Measurements from ENCODE around the gene MFAP4. TPM values are rescaled to one million over a fixed set of nuclear protein-coding genes. Genes with fewer than 3 reads are reported as not detected.

The MFAP4 gene
- total RNA-seq, 1 donor from 2014 or later = 85.8 TPM

DNA sequence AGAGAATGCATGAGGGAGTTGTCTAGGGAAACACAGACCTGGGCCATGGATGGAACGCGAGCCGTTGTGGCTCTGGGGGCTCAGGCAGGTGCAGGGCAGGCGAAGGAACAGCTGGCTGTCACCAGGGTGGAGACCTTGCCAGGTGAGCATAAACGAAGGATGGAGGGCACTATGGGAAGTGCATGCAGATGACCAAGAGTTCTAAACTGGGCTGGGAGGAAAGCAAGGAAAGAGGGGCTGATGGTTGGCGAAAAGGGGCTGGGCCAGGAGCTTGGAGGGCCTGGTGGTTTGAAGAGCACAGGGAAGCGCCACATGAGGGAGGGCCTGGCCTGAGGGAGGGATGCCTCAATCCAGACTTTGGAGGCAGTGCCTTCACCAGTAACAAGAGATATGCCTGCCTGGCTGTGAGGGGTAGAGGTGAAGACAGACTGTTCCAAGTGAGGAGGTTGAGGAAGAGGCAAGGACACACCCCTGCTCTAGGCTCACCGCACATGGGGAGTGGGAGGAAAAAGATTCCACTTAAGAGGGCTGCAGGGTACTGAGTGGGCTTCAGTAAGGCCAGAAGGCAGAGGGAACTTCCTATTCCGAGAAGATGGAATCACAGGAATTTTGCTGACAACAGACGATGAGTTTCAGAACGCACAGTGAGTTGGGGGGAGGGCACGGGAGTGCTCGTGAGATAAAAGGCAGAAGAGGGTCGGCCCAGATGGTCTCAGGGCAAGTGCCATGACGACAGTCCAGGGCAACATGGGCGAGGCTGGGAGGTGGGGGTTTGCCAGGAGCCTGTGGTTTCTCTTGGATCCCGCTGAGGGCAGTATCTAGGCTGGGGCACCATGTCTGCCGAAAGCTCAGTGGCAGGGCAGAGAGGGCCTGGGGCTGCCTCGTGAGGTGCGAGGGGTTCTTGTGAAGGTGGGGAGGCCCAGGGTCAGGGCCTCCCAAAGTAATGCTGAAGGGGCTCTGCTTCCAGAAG lies 45.1 kb downstream of the MFAP4 start:
- Mint-ChIP-seq H3K27me3 (ENCODE audit: unreplicated experiment) (no peaks in the 10 kb centered on the region), H3K4me3 (ENCODE audit: unreplicated experiment) (no peak overlapping the region), H3K4me1 (ENCODE audit: unreplicated experiment) (peaks cover 30% of the 10 kb centered on the region), H3K27ac (ENCODE audit: unreplicated experiment) (peak overlapping the region; percentile 38), H3K9me3 (ENCODE audit: unreplicated experiment) (no peaks in the 10 kb centered on the region), H3K36me3 (ENCODE audit: unreplicated experiment) (no peaks in the 10 kb centered on the region)
- DNase-seq (ENCODE audit: extremely low spot score, unreplicated experiment) = no peak
- no peak for TF ChIP-seq CTCF (IDR thresholded peaks at IDR 0.05)

GRCh38 chr17:19341211-19341631 lies 45.8 kb downstream of the MFAP4 start:
- peak overlapping the region; percentile 46 for H3K27ac Mint-ChIP-seq (ENCODE audit: unreplicated experiment)
- no peaks in the 10 kb centered on the region for H3K36me3 Mint-ChIP-seq (ENCODE audit: unreplicated experiment)
- H3K27me3 Mint-ChIP-seq (ENCODE audit: unreplicated experiment) = no peaks in the 10 kb centered on the region
- no peak overlapping the region for H3K4me3 Mint-ChIP-seq (ENCODE audit: unreplicated experiment)
- no peak for DNase-seq (ENCODE audit: extremely low spot score, unreplicated experiment)
- no peak for TF ChIP-seq CTCF (IDR thresholded peaks at IDR 0.05)
- H3K9me3 Mint-ChIP-seq (ENCODE audit: unreplicated experiment) = no peaks in the 10 kb centered on the region
- peaks cover 23% of the 10 kb centered on the region for H3K4me1 Mint-ChIP-seq (ENCODE audit: unreplicated experiment)

DNA sequence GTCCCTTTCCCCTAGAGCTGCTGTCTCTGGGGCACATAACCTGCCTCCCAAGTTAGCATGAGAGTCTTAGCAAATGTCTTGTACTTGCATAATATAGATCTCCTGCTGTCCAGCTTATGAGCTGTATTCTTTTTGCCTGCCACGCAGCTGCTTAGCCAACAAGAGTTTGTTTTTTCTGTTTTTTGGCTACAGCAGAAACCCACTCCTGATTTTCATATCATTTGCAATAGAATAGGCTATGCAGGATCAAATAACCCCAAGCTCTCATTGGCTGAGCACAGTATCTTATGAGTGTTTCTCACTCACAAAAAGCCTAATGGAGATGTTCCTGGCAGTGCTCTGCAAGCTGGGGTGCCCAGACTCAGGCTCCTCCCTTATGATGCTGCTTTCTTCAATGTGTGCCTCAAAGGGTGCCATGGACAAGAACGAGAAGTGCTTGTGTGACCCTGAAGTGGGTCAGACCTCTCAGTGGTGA lies 47.6 kb downstream of the MFAP4 start:
- H3K4me3 Mint-ChIP-seq (ENCODE audit: unreplicated experiment) = no peak overlapping the region
- no peaks in the 10 kb centered on the region for H3K9me3 Mint-ChIP-seq (ENCODE audit: unreplicated experiment)
- no peaks in the 10 kb centered on the region for H3K27me3 Mint-ChIP-seq (ENCODE audit: unreplicated experiment)
- TF ChIP-seq CTCF (IDR thresholded peaks at IDR 0.05) = no peak
- H3K36me3 Mint-ChIP-seq (ENCODE audit: unreplicated experiment) = peaks cover under 1% of the 10 kb centered on the region
- no peak for DNase-seq (ENCODE audit: extremely low spot score, unreplicated experiment)
- no peak overlapping the region for H3K27ac Mint-ChIP-seq (ENCODE audit: unreplicated experiment)
- peaks cover 18% of the 10 kb centered on the region for H3K4me1 Mint-ChIP-seq (ENCODE audit: unreplicated experiment)

GRCh38 chr17:19338031-19338990 lies 48.7 kb downstream of the MFAP4 start:
- H3K36me3 Mint-ChIP-seq (ENCODE audit: unreplicated experiment) = peaks cover 4% of the 10 kb centered on the region
- no peak overlapping the region for H3K27ac Mint-ChIP-seq (ENCODE audit: unreplicated experiment)
- no peaks in the 10 kb centered on the region for H3K27me3 Mint-ChIP-seq (ENCODE audit: unreplicated experiment)
- peak; percentile 39 for TF ChIP-seq CTCF (IDR thresholded peaks at IDR 0.05)
- DNase-seq (ENCODE audit: extremely low spot score, unreplicated experiment) = no peak
- H3K4me1 Mint-ChIP-seq (ENCODE audit: unreplicated experiment) = peaks cover 18% of the 10 kb centered on the region
- H3K9me3 Mint-ChIP-seq (ENCODE audit: unreplicated experiment) = no peaks in the 10 kb centered on the region
- no peak overlapping the region for H3K4me3 Mint-ChIP-seq (ENCODE audit: unreplicated experiment)
